GM19438 (cell line): Measurements from ENCODE around the gene PPP1R9B.

ENCODE experiments used
- ATAC-seq: cut with Tn5 transposase; IDR thresholded peaks from one replicate; pipeline ENCODE4 v1.9.1; 2021; ENCODE audit warnings: low read depth; ENCODE audit not compliant: unreplicated experiment

Gene PPP1R9B

DNA sequence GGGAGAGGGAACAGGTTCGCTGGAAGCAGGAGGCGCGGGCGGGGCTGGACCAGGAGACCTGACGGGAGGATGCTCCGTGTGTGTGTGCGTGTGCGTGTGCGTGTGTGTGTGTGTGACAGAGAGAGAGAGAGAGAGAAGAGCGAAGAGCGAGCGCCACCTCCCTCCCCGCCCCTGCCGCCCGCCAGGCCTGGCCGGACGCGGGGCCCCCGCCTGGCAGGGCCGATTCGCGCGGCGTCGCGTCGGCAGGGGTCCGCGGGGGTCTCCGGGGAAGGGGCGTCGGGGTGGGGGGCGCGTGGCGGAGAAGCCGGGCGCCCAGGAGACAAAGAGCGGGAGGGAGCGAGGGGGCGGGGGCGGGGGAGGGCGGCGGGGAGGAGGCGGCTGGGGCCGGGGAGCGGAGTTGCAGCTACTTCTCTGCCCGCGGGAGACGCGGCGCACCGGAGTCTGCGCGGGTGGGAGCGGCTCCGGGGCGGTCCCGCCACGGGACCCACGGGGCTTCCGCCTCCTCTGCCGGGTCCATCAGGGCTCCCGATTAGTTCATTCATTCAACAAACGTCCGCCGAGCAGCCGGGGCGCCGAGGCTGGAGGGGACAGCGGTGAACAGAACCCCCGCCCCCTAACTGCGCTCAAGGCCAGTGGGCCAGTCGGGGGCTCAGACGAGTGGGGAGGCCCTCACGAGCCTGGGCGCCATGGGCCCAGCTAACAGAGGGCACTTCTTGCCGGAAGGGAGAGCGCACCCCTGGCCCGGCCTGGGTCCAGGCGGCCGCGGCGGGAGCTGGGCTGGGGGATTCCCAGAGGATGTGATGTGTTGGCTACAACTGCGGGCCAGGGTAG is 20.5 kb downstream of the PPP1R9B start, which contains the start of gene SAMD14:
Gene SAMD14, minus strand, starts transcription at position 433 of the 831 bp plus-strand sequence. CDS start 5,201 bp downstream, outside the sequence.
- ATAC-seq = no peak

- ATAC-seq = no peak
Measured at GRCh38 chr17:50129353-50129727, 21.1 kb downstream of the PPP1R9B start.

- ATAC-seq = no peak
Measured at GRCh38 chr17:50128441-50129352, 21.8 kb downstream of the PPP1R9B start.

DNA sequence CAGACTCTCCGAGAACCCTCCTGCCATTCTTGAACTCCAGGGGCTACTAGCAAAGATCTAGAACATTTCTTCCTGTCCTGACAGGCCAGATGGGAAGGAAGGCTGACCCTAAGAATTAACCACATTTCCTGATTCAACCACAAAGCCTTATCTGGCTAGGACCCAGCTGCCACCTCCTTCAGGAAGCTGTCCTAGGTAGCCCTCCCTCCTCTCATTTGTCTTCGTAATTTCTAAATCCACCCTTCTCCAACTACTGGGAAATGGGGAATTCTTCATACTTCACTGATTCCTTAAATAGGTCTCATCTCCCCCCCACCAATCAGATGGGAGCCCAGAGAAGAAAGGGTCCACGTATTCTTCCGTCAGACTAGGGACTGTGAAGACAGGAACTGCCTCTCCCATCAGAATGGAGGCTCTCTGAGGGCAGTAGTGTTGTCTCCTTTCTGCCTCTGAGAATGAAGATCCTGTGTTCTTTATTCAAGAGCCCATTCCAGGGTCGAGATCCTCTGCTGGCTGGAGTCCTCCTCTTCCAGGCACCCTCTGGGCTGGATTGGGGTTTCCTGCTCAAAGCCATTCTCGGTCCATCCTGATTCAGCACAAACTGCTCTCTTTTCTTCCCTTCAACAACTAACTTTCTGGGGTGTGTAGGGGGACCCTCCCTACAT is 22.6 kb downstream of the PPP1R9B start:
- no peak for ATAC-seq

DNA sequence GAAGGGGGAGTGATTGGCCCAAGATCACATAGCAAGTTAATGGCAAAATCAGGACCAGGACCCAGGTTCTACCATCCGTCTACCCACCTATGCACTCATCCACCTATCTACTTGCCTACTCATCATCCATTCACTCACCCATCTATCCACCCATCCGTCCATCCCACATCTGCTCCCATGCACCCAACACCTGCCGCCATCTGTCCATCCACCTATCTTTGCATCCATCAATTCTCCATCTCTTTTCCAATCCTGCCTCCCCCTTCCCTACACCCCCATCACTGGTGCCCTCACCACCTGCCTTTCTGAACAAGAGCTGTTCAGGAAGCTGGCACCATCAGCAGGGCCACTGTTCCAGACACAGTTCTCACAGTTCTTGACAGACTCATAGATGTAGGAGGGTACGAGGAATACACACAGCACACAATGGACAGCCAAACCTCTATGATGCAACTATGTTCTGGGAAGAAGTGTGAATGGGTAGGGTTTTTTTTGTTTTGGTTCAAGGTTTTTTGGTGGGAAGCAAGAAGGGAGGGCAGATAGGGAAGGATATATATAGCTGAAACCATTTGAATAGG is 25.0 kb downstream of the PPP1R9B start:
- ATAC-seq = no peak

GRCh38 chr17:50123649-50124349 is 26.7 kb downstream of the PPP1R9B start:
- no peak for ATAC-seq

DNA sequence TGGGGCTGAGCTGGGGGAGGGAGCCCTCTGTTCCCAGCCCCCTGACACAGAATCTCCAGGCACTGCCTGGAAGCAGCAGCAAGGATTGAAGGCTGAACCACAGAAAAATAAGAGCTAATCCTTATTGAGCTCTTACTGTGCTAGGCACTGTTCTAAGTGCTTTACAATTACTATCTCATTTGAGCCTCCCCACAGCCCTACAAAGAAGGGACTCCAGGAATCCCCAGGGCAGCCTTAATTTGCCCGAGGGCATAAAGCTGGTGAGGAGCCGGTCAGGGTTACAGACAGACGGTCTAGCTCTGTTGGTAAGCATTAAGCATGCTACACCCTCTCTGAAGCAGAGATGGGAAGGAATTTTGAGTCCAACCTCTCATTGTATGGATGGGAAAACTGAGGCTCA is 27.5 kb downstream of the PPP1R9B start:
- no peak for ATAC-seq

DNA sequence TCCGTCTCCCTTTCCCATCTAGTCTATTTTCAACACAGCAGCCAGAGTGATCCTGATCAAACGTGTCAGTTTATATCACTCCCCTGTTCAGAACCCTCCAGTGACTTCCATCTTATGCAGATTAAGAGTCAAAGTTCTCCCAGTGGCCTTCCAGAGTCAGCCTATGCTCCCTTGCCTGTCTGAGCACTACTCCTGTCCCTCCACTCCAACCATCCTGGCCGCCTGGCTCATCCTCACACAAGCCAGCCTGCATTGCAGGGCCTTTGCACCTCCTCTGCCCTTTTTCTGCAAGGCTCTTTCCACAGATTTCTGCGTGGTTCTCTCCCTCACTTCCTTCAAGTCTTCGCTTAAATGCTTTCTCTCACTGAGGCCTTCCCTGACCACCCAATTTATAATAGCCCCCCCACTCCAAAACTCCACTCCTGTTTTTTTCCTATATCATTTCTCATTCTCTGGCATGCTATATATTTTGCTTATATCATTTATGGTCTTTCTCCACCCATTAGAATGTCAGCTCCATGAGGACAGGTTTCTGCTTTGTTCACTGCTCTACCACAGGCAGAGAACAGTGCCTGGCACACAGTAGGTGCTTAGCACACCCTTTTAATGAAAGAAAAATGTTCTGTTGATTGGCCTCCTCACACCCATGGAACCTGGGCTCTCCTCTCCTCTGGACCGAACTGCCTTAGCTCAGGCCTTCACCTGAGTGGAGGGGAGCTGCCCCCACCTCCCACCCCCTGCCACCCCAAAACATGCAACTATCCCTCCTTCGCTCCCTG is 29.8 kb downstream of the PPP1R9B start:
- ATAC-seq = no peak

GRCh38 chr17:50118828-50119218 is 31.7 kb downstream of the PPP1R9B start:
- ATAC-seq = no peak

DNA sequence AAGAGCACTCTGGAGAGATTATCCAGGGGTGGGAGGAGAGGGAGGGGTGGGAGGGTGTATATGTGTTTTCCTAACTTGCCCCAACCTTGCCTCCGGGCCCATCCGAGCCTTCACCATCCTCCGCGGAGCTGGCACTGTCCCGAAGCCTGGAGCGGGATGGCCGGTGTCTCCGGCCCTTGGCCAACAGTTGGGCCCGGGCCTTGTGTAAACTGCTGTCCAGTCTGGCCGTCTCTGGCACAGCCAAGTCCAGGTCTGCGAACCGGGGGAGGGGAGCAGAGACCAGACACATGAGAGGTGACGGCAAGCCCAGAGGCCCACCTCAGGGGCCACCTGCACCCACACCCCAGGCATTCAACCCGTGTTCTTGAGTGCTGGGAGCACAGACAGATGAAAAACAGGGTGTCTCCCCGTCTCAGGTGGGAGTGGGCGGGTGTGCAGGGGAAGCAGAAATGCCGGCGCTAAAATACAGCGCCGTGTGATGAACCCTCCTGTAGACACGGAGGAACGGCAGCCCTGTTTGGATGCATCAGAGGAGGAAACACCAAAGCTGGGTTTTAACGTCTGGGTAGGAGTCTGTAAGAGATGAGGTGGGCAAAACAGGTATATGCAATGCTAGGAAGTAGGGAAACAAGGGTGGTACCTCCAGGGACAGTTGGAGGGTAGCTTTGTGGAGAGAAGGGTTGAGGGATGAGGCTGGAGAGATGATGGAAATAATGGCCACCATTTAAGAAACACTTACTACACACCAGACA is 32.2 kb downstream of the PPP1R9B start:
- ATAC-seq = no peak

GRCh38 chr17:50117202-50118051 is 33.0 kb downstream of the PPP1R9B start:
- no peak for ATAC-seq

GRCh38 chr17:50115756-50116155 is 34.7 kb downstream of the PPP1R9B start:
- ATAC-seq = no peak

DNA sequence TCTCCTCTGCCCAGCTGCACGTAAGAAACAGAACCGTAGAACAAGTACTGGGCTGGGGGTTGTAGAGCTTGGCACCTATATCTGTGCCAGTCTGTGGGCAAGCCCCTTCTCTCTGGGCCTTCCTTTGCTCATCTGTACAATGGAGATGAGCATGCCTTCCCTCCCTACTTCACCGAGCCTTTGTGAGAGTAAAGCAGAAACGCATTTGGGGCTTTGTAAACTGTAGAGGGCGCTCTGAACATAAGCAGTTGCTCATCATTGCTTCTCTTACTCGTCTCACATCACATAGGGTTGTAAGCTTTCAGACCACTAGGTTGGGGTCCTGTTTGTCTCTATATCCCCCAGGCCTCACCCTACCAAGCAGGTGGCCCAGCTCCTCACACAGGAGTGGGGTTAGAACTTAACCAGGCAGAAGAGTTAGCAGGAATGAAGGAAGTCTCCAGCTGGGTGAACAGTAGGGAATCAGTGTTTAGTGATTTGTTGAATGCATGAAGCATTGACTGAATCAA is 35.6 kb downstream of the PPP1R9B start:
- no peak for ATAC-seq

- ATAC-seq = no peak
Measured at GRCh38 chr17:50114401-50114800, 36.1 kb downstream of the PPP1R9B start.

DNA sequence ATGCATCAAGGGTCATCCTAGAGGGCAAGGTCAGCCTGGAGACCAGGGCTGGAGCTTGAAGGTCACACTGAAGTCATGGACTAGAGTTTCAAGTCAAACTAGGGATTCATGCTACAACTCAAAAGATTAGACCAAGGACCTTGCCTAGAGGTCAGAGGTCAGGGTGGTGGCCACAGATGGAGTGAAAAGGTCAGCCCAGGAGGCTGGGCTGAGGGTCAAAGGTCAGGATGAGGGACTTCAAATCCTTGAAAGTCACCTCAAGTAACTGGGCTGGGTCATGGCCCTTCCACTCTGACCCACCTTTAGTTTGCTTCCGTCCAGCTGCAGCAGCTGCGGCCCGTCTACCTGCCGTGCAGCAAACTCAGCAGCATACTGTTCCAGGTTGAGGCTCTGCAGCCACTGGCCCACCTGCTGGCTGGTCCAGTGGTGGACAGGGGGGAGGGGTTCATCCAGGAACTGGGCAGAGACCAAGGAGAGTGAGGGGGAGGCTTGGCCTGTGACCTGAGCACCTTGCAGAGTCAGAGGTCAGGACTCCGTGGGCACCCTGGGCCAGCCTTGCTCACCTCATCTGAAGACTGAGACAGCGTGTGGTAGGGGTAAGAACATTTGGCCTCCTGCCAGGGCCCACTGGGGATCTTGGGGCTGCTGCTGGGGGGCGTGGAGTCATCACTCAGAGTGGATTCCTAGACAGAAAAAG is 36.7 kb downstream of the PPP1R9B start:
- ATAC-seq = no peak

- no peak for ATAC-seq
Measured at GRCh38 chr17:50112694-50113093, 37.8 kb downstream of the PPP1R9B start.
